ENCODE data around the gene REEP1.

REEP1 gene

GRCh38 chr2:86174445-86174844 lies 163.0 kb downstream of the REEP1 start:
- Histone ChIP-seq H3K27me3 (ENCODE audit: insufficient read depth, low read length) (no peaks in the 10 kb centered on the region), H3K4me3 (ENCODE audit: low read depth, low read length, poor library complexity, severe bottlenecking) (no peak overlapping the region), H3K4me1 (ENCODE audit: insufficient read depth, low read length, severe bottlenecking) (no peaks in the 10 kb centered on the region), H3K79me2 (ENCODE audit: insufficient read depth, low read length) (peaks cover 4% of the 10 kb centered on the region; the same call in 1 of the 2 replicates), H3K4me2 (ENCODE audit: low read length) (no peak overlapping the region), H4K20me1 (ENCODE audit: insufficient read depth, low read length) (0 out of 2 replicates have a peak, but pooled peaks cover 3% of the 10 kb centered on the region), H3K36me3 (ENCODE audit: insufficient read depth, low read length) (peaks cover 91% of the 10 kb centered on the region), H3K9me2 (ENCODE audit: low read depth, low read length) (no peaks in the 10 kb centered on the region), H3K9me3 (ENCODE audit: low read length) (no peaks in the 10 kb centered on the region), H3K9ac (ENCODE audit: low read length) (no peak overlapping the region), H3F3A (ENCODE audit: insufficient read depth, low read length) (no peaks in the 10 kb centered on the region), H3K27ac (ENCODE audit: low read depth, low read length, poor library complexity, severe bottlenecking) (no peak overlapping the region), H2AFZ (ENCODE audit: low read length) (no peak overlapping the region)
- TF ChIP-seq CTCF (IDR thresholded peaks at IDR 0.05; ENCODE audit: low read length): no peak
- no peak for TF ChIP-seq EZH2 (IDR thresholded peaks at IDR 0.05; ENCODE audit: borderline replicate concordance, low read length)

- Histone ChIP-seq H4K20me1 (ENCODE audit: insufficient read depth, low read length) (0 out of 2 replicates have a peak, but pooled peaks cover 3% of the 10 kb centered on the region), H3K27me3 (ENCODE audit: insufficient read depth, low read length) (no peaks in the 10 kb centered on the region), H3K4me1 (ENCODE audit: insufficient read depth, low read length, severe bottlenecking) (no peaks in the 10 kb centered on the region), H2AFZ (ENCODE audit: low read length) (no peak overlapping the region), H3K9me2 (ENCODE audit: low read depth, low read length) (no peaks in the 10 kb centered on the region), H3F3A (ENCODE audit: insufficient read depth, low read length) (no peaks in the 10 kb centered on the region), H3K9me3 (ENCODE audit: low read length) (no peaks in the 10 kb centered on the region), H3K4me3 (ENCODE audit: low read depth, low read length, poor library complexity, severe bottlenecking) (no peak overlapping the region), H3K79me2 (ENCODE audit: insufficient read depth, low read length) (no peaks in the 10 kb centered on the region), H3K9ac (ENCODE audit: low read length) (no peak overlapping the region), H3K27ac (ENCODE audit: low read depth, low read length, poor library complexity, severe bottlenecking) (no peak overlapping the region), H3K36me3 (ENCODE audit: insufficient read depth, low read length) (peaks cover 91% of the 10 kb centered on the region), H3K4me2 (ENCODE audit: low read length) (no peak overlapping the region)
- no peak for TF ChIP-seq CTCF (IDR thresholded peaks at IDR 0.05; ENCODE audit: low read length)
Measured at GRCh38 chr2:86172610-86173009, 164.8 kb downstream of the REEP1 start.

GRCh38 chr2:86171295-86171694 lies 166.1 kb downstream of the REEP1 start:
- no peaks in the 10 kb centered on the region for H3K9me3 ChIP-seq (ENCODE audit: low read length)
- TF ChIP-seq EZH2 (IDR thresholded peaks at IDR 0.05; ENCODE audit: borderline replicate concordance, low read length) (no peak), CTCF (IDR thresholded peaks at IDR 0.05; ENCODE audit: low read length) (no peak)
- H3K4me2 ChIP-seq (ENCODE audit: low read length): no peak overlapping the region
- H3K79me2 ChIP-seq (ENCODE audit: insufficient read depth, low read length): no peaks in the 10 kb centered on the region
- H3K27me3 ChIP-seq (ENCODE audit: insufficient read depth, low read length): no peaks in the 10 kb centered on the region
- H3K4me1 ChIP-seq (ENCODE audit: insufficient read depth, low read length, severe bottlenecking): no peaks in the 10 kb centered on the region
- no peak overlapping the region for H3K9ac ChIP-seq (ENCODE audit: low read length)
- no peaks in the 10 kb centered on the region for H3K9me2 ChIP-seq (ENCODE audit: low read depth, low read length)
- no peak overlapping the region for H2AFZ ChIP-seq (ENCODE audit: low read length)
- no peak overlapping the region for H3K27ac ChIP-seq (ENCODE audit: low read depth, low read length, poor library complexity, severe bottlenecking)
- H4K20me1 ChIP-seq (ENCODE audit: insufficient read depth, low read length): 0 out of 2 replicates have a peak, but pooled peaks cover 3% of the 10 kb centered on the region
- H3K4me3 ChIP-seq (ENCODE audit: low read depth, low read length, poor library complexity, severe bottlenecking): no peak overlapping the region
- H3K36me3 ChIP-seq (ENCODE audit: insufficient read depth, low read length): peaks cover 87% of the 10 kb centered on the region
- no peaks in the 10 kb centered on the region for H3F3A ChIP-seq (ENCODE audit: insufficient read depth, low read length)
